Medulla oblongata (tissue), 1 donor: ENCODE measurements around the gene SLC25A21.

ENCODE experiments used
- DNase-seq: peaks from one replicate; pipeline ENCODE4 v3.0.0-alpha.2; 2015; ENCODE audit errors: extremely low spot score

Gene SLC25A21

GRCh38 chr14:36649872-36650650 lies 522.3 kb downstream of the SLC25A21 start:
- DNase-seq, result no peak

GRCh38 chr14:36647824-36648753 lies 524.3 kb downstream of the SLC25A21 start:
- no peak for DNase-seq

- no peak for DNase-seq
These were observed 525.0 kb downstream of the SLC25A21 start for GRCh38 chr14:36647417-36647823.

GRCh38 chr14:36646664-36647416 lies 525.6 kb downstream of the SLC25A21 start:
- no peak for DNase-seq

GRCh38 chr14:36633580-36633979 lies 538.8 kb downstream of the SLC25A21 start:
- no peak for DNase-seq
